ENCODE data around the gene SST. TPM values are rescaled to one million over a fixed set of nuclear protein-coding genes. Genes with fewer than 3 reads are reported as not detected.
A peak's percentile ranks its signal among the peaks of the same experiment; 100 is the strongest.

SST gene
- total RNA-seq, 1 experiment from 2014 or later: not detected

- intact Hi-C loops (cut with micrococcal nuclease; ENCODE audit: unreplicated experiment): loop anchor here (1.0 kb wide), 3 partner anchors 35 to 494 kb away; no protein-coding TSS in a partner anchor
- TF ChIP-seq CTCF (IDR thresholded peaks at IDR 0.05; ENCODE audit: unreplicated experiment): peak; percentile 97
- H3K4me1 Mint-ChIP-seq (ENCODE audit: low read depth, unreplicated experiment): peaks cover 10% of the 10 kb centered on the region
- peaks cover 24% of the 10 kb centered on the region for H3K27me3 Mint-ChIP-seq (ENCODE audit: unreplicated experiment)
- BruUV-seq (replicated peaks): no TSS peak
- no peak overlapping the region for H3K27ac Mint-ChIP-seq (ENCODE audit: unreplicated experiment)
- no peak overlapping the region for H3K4me3 Mint-ChIP-seq (ENCODE audit: low read depth, unreplicated experiment)
- peak; percentile 90 for DNase-seq
- CTCF ChIA-PET: interaction anchor here (0.6 to 2.2 kb wide), 7 partner anchors 10 to 865 kb away, joined by 3 to 16 read pairs (median 4); partner anchors contain the start of gene RPL39L
- H3K36me3 Mint-ChIP-seq (ENCODE audit: insufficient read depth, unreplicated experiment): no peaks in the 10 kb centered on the region
- no peaks in the 10 kb centered on the region for H3K9me3 Mint-ChIP-seq (ENCODE audit: low read depth, unreplicated experiment)
These were observed 44.3 kb upstream of the SST start for GRCh38 chr3:187714404-187714979.

GRCh38 chr3:187713504-187713903 lies 43.3 kb upstream of the SST start:
- peaks cover 24% of the 10 kb centered on the region for H3K27me3 Mint-ChIP-seq (ENCODE audit: unreplicated experiment)
- DNase-seq: no peak
- H3K36me3 Mint-ChIP-seq (ENCODE audit: insufficient read depth, unreplicated experiment): no peaks in the 10 kb centered on the region
- H3K4me3 Mint-ChIP-seq (ENCODE audit: low read depth, unreplicated experiment): no peak overlapping the region
- TF ChIP-seq CTCF (IDR thresholded peaks at IDR 0.05; ENCODE audit: unreplicated experiment): no peak
- H3K27ac Mint-ChIP-seq (ENCODE audit: unreplicated experiment): no peak overlapping the region
- intact Hi-C loops (cut with micrococcal nuclease; ENCODE audit: unreplicated experiment): no loop called here
- peaks cover 10% of the 10 kb centered on the region for H3K4me1 Mint-ChIP-seq (ENCODE audit: low read depth, unreplicated experiment)
- BruUV-seq (replicated peaks): no TSS peak
- CTCF ChIA-PET: interaction anchor here (1.4 to 2.2 kb wide), 4 partner anchors 13 to 864 kb away, joined by 4 to 16 read pairs (median 6); no protein-coding TSS in a partner anchor
- no peaks in the 10 kb centered on the region for H3K9me3 Mint-ChIP-seq (ENCODE audit: low read depth, unreplicated experiment)

GRCh38 chr3:187709155-187709554 lies 39.0 kb upstream of the SST start:
- TF ChIP-seq CTCF (IDR thresholded peaks at IDR 0.05; ENCODE audit: unreplicated experiment): peak; percentile 11
- CTCF ChIA-PET: interaction anchor here (0.9 to 1.6 kb wide), 2 partner anchors 28 to 29 kb away, joined by 9 to 17 read pairs; no protein-coding TSS in a partner anchor
- BruUV-seq (replicated peaks): no TSS peak
- Mint-ChIP-seq H3K9me3 (ENCODE audit: low read depth, unreplicated experiment) (no peaks in the 10 kb centered on the region), H3K27me3 (ENCODE audit: unreplicated experiment) (no peaks in the 10 kb centered on the region), H3K4me3 (ENCODE audit: low read depth, unreplicated experiment) (no peak overlapping the region), H3K36me3 (ENCODE audit: insufficient read depth, unreplicated experiment) (no peaks in the 10 kb centered on the region), H3K27ac (ENCODE audit: unreplicated experiment) (no peak overlapping the region), H3K4me1 (ENCODE audit: low read depth, unreplicated experiment) (peaks cover 4% of the 10 kb centered on the region)
- intact Hi-C loops (cut with micrococcal nuclease; ENCODE audit: unreplicated experiment): no loop called here
- no peak for DNase-seq

GRCh38 chr3:187708696-187709095 lies 38.5 kb upstream of the SST start:
- CTCF ChIA-PET: interaction anchor here (0.6 to 1.6 kb wide), 4 partner anchors 9 to 112 kb away, joined by 4 to 17 read pairs (median 6); no protein-coding TSS in a partner anchor
- Mint-ChIP-seq H3K4me3 (ENCODE audit: low read depth, unreplicated experiment) (no peak overlapping the region), H3K27me3 (ENCODE audit: unreplicated experiment) (no peaks in the 10 kb centered on the region), H3K9me3 (ENCODE audit: low read depth, unreplicated experiment) (no peaks in the 10 kb centered on the region), H3K27ac (ENCODE audit: unreplicated experiment) (no peak overlapping the region), H3K4me1 (ENCODE audit: low read depth, unreplicated experiment) (no peaks in the 10 kb centered on the region), H3K36me3 (ENCODE audit: insufficient read depth, unreplicated experiment) (no peaks in the 10 kb centered on the region)
- no peak for TF ChIP-seq CTCF (IDR thresholded peaks at IDR 0.05; ENCODE audit: unreplicated experiment)
- intact Hi-C loops (cut with micrococcal nuclease; ENCODE audit: unreplicated experiment): no loop called here
- DNase-seq: no peak
- BruUV-seq (replicated peaks): no TSS peak

Measured in Calu3 (cell line).